PFSK-1 (cell line): Measurements from ENCODE around the gene KCNH6.

Experiments
- FOXP2 ChIP-seq: optimal IDR thresholded peaks from 2 replicates; pipeline ENCODE3; 2011; ENCODE audit warnings: borderline replicate concordance, control low read depth, inconsistent platforms; ENCODE audit not compliant: insufficient read depth; ENCODE audit errors: extremely low read length, extremely low read depth
- POLR2AphosphoS5 ChIP-seq: IDR thresholded peaks from 2 replicates; pipeline ENCODE4 v1.6.1; 2012; ENCODE audit warnings: low read depth, mild to moderate bottlenecking, control low read depth, low read length, moderate library complexity
- SIN3A ChIP-seq: IDR thresholded peaks from 2 replicates; pipeline ENCODE4 v1.6.1; 2012; ENCODE audit warnings: mild to moderate bottlenecking, low read length, moderate library complexity, borderline replicate concordance; ENCODE audit not compliant: insufficient read depth
- TAF1 ChIP-seq: IDR thresholded peaks from 2 replicates; pipeline ENCODE4 v1.6.1; 2012; ENCODE audit warnings: low read length, control low read depth, borderline replicate concordance; ENCODE audit not compliant: insufficient read depth
- TF ChIP-seq, protein P1 (sequence below), 2 experiments: IDR thresholded peaks; 2 replicates each; pipeline versions ENCODE4 v1.6.1 to v1.8.0; 2011 to 2012; ENCODE audit warnings: low read depth in 2 of 2, low read length in 2 of 2, control low read depth in 1 of 2, inconsistent platforms in 1 of 2, mild to moderate bottlenecking in 1 of 2, moderate library complexity in 1 of 2; ENCODE audit not compliant: insufficient read depth in 1 of 2

DNA sequence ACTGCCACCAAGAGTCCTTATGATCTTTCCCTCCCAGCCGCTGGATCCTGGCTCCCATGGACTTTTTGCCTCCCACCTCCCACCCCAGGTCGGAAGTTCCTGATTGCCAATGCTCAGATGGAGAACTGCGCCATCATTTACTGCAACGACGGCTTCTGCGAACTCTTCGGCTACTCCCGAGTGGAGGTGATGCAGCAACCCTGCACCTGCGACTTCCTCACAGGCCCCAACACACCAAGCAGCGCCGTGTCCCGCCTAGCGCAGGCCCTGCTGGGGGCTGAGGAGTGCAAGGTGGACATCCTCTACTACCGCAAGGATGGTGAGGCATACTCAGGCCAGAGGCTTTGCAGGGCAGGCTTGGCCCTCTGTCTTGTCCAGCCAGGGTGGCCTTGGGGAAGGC is 893 bp downstream of the KCNH6 start:
- TF ChIP-seq POLR2AphosphoS5, result no peak
- TF ChIP-seq TAF1, result no peak
- TF ChIP-seq, protein P1, sequence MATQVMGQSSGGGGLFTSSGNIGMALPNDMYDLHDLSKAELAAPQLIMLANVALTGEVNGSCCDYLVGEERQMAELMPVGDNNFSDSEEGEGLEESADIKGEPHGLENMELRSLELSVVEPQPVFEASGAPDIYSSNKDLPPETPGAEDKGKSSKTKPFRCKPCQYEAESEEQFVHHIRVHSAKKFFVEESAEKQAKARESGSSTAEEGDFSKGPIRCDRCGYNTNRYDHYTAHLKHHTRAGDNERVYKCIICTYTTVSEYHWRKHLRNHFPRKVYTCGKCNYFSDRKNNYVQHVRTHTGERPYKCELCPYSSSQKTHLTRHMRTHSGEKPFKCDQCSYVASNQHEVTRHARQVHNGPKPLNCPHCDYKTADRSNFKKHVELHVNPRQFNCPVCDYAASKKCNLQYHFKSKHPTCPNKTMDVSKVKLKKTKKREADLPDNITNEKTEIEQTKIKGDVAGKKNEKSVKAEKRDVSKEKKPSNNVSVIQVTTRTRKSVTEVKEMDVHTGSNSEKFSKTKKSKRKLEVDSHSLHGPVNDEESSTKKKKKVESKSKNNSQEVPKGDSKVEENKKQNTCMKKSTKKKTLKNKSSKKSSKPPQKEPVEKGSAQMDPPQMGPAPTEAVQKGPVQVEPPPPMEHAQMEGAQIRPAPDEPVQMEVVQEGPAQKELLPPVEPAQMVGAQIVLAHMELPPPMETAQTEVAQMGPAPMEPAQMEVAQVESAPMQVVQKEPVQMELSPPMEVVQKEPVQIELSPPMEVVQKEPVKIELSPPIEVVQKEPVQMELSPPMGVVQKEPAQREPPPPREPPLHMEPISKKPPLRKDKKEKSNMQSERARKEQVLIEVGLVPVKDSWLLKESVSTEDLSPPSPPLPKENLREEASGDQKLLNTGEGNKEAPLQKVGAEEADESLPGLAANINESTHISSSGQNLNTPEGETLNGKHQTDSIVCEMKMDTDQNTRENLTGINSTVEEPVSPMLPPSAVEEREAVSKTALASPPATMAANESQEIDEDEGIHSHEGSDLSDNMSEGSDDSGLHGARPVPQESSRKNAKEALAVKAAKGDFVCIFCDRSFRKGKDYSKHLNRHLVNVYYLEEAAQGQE (IDR thresholded peaks at IDR 0.05; ENCODE audit: insufficient read depth in 1 of 2, low read depth in 2 of 2, low read length in 2 of 2), result no peak; a peak in 1 of 4 replicates
- TF ChIP-seq SIN3A, result no peak
- TF ChIP-seq FOXP2, result no peak
